HepG2 (cell line): ENCODE results near the gene RAB3IP. TPM values are rescaled to one million over a fixed set of nuclear protein-coding genes. Genes with fewer than 3 reads are reported as not detected.

Experiments
- ATAC-seq: fragments of 200-7000 bp; cut with Tn5 transposase; 3 replicates; pipeline ENCODE4 v1.9.1; 2020; ENCODE audit warnings: mild to moderate bottlenecking, moderate library complexity
- BruUV-seq: library from RNA; stranded (reverse); fragments of 400-500 nt; replicated peaks from 2 replicates; lab custom pipeline; 2021; lab: Mats Ljungman, UMichigan
- CTCF ChIA-PET: fragments of 300-600 bp; formaldehyde crosslinking; extraction: SDS; loops from one replicate; lab custom pipeline; 2021; ENCODE audit warnings: low total read pairs, inconsistent platforms, low intra/inter-chr PET ratio; lab: Yijun Ruan, JAX
- POLR2A ChIA-PET: fragments of 350-600 bp; sonication (Branson Sonifier 250); formaldehyde crosslinking; loops from one replicate; lab custom pipeline; 2020; ENCODE audit warnings: antibody characterized with exemption, inconsistent platforms; lab: Yijun Ruan, JAX
- DNase-seq: peaks from one replicate; pipeline ENCODE4 v3.0.0-alpha.2; 2015; ENCODE audit warnings: low spot score
- FAIRE-seq: peaks from 3 replicates; lab custom pipeline; 2011; peaks lifted over from hg19 to GRCh38; lab: Jason Lieb, UNC
- H2AFZ ChIP-seq: one replicate; pipeline ENCODE4 v1.6.1; 2011; ENCODE audit warnings: low read length, inconsistent platforms
- H3K27ac ChIP-seq: fragments of 300-600 bp; 3 replicates; pipeline ENCODE4 v1.8.0; 2011; ENCODE audit warnings: mixed run types, mild to moderate bottlenecking, mixed read lengths, low read length, inconsistent platforms; ENCODE audit not compliant: insufficient read depth; ENCODE audit errors: extremely low read length
- H3K27me3 ChIP-seq, 2 experiments: fragments of 200-600 bp in 1 of 2; 2 replicates in 1 of 2; 3 replicates in 1 of 2; pipeline versions ENCODE4 v1.6.0 to v1.8.0; 2011; ENCODE audit warnings: low read length in 2 of 2, mild to moderate bottlenecking in 2 of 2, moderate library complexity in 2 of 2, inconsistent platforms in 1 of 2; ENCODE audit not compliant: insufficient read depth in 2 of 2, control insufficient read depth in 1 of 2
- H3K36me3 ChIP-seq, 2 experiments: fragments of 200-600 bp in 1 of 2; replicated peaks in 1 of 2; 2 replicates in 1 of 2; 3 replicates in 1 of 2; pipeline versions ENCODE4 v1.5.1 to v1.8.0; 2011; ENCODE audit warnings: low read length in 2 of 2, inconsistent platforms in 1 of 2; ENCODE audit not compliant: insufficient read depth in 2 of 2, control insufficient read depth in 1 of 2
- H3K4me1 ChIP-seq: 2 replicates; pipeline ENCODE4 v1.5.1; 2012; ENCODE audit warnings: low read length, inconsistent platforms; ENCODE audit not compliant: insufficient read depth
- H3K4me2 ChIP-seq: 2 replicates; pipeline ENCODE4 v1.6.0; 2011; ENCODE audit warnings: low read depth, low read length, inconsistent platforms
- H3K4me3 ChIP-seq, 3 experiments: fragments of 200-600 bp in 1 of 3; sonication (generic), shearing (Covaris generic) in 1 of 3; replicated peaks in 1 of 3; 2 replicates each; pipeline ENCODE4 v1.5.1; 2011 to 2016; ENCODE audit warnings: low read length in 3 of 3, inconsistent platforms in 2 of 3, low read depth in 2 of 3, mild to moderate bottlenecking in 2 of 3, control low read depth in 1 of 3, mixed read lengths in 1 of 3; ENCODE audit not compliant: insufficient read depth in 1 of 3
- H3K79me2 ChIP-seq: one replicate; pipeline ENCODE4 v1.6.1; 2011; ENCODE audit warnings: low read length, inconsistent platforms; ENCODE audit not compliant: insufficient read depth
- H3K9ac ChIP-seq: 2 replicates; pipeline ENCODE4 v1.6.0; 2011; ENCODE audit warnings: mild to moderate bottlenecking, low read depth, low read length, inconsistent platforms; ENCODE audit not compliant: insufficient read depth
- H3K9me3 ChIP-seq: 2 replicates; pipeline ENCODE4 v1.5.1; 2012; ENCODE audit warnings: mild to moderate bottlenecking, low read length
- H4K20me1 ChIP-seq: 2 replicates; pipeline ENCODE4 v1.6.0; 2011; ENCODE audit warnings: inconsistent platforms, mild to moderate bottlenecking, low read length, moderate library complexity; ENCODE audit not compliant: insufficient read depth
- CBX1 ChIP-seq: IDR thresholded peaks from one replicate; pipeline ENCODE4 v1.6.1; 2016; ENCODE audit warnings: antibody characterized with exemption, low read depth
- CCAR2 ChIP-seq: fragments of 200-400 bp; formaldehyde crosslinking; optimal IDR thresholded peaks from 2 replicates; pipeline ENCODE3; 2018; ENCODE audit warnings: low read depth, mild to moderate bottlenecking, low read length, moderate library complexity
- FOXK2 ChIP-seq: fragments of 450-650 bp; IDR thresholded peaks from 2 replicates; pipeline ENCODE4 v1.6.1; 2016
- GATA4 ChIP-seq: sonication (generic); IDR thresholded peaks from 2 replicates; pipeline ENCODE4 v1.6.1; 2016; ENCODE audit warnings: antibody characterized with exemption, low read depth, borderline replicate concordance
- HDAC6 ChIP-seq: fragments of 200-600 bp; sonication (generic); IDR thresholded peaks from 2 replicates; pipeline ENCODE4 v1.7.0; 2017; ENCODE audit warnings: mild to moderate bottlenecking, antibody characterized with exemption, low read length, low read depth
- HOXA7 ChIP-seq: sonication (generic); formaldehyde crosslinking; IDR thresholded peaks from 2 replicates; pipeline ENCODE4 v1.8.1; 2022; ENCODE audit warnings: mild to moderate bottlenecking, missing genetic modification reagents, moderate library complexity
- ISX ChIP-seq: sonication (generic); formaldehyde crosslinking; conservative IDR thresholded peaks from 2 replicates; pipeline ENCODE4 v1.5.0; 2020; ENCODE audit warnings: missing genetic modification reagents
- MTF1 ChIP-seq: sonication (generic); formaldehyde crosslinking; IDR thresholded peaks from 2 replicates; pipeline ENCODE4 v1.5.0; 2020; ENCODE audit warnings: missing genetic modification reagents
- SUZ12 ChIP-seq: fragments of 150-350 bp; IDR thresholded peaks from 2 replicates; pipeline ENCODE4 v1.6.1; 2014; ENCODE audit warnings: low read depth, low read length
- THAP11 ChIP-seq: IDR thresholded peaks from 2 replicates; pipeline ENCODE4 v1.6.1; 2016; ENCODE audit warnings: missing biosample characterization, missing genetic modification reagents
- ZNF776 ChIP-seq: sonication (generic); formaldehyde crosslinking; IDR thresholded peaks from 2 replicates; pipeline ENCODE4 v1.4.0; 2020; ENCODE audit warnings: mild to moderate bottlenecking, missing genetic modification reagents
- WGBS: methylation state at CpG from one replicate; pipeline ENCODE4 v1.1.6; 2017; ENCODE audit warnings: low lambda C conversion rate; 5-methylcytosine and 5-hydroxymethylcytosine counted together
- in situ Hi-C: cut with HindIII; loops from 2 replicates; pipeline ENCODE4 v1.10.0; 2017; ENCODE audit warnings: low pct_unique_long_range_greater_than_20kb; ENCODE audit not compliant: extremely low pct_ligation_motif_present
- intact Hi-C: fragments of 100-400 bp; cut with micrococcal nuclease; formaldehyde crosslinking; loops from one replicate; pipeline ENCODE4 v1.10.0; 2022; ENCODE audit not compliant: unreplicated experiment
- polyA plus RNA-seq, 8 experiments: library from polyadenylated mRNA; depleted of rRNA in 3 of 8; stranded (reverse) in 7 of 8; unstranded in 1 of 8; fragments of >200 nt; fragmentation: Illumina TruSeq in 4 of 8; extraction: Trizol in 4 of 8; gene quantifications; 2 replicates each; pipeline versions ENCODE4 v1.2.1 to v1.2.3, GENCODE V29; 2011 to 2016; ENCODE audit warnings: low read depth in 4 of 8, missing spikeins in 1 of 8, mixed read lengths in 1 of 8; ENCODE audit not compliant: insufficient read depth in 1 of 8
- total RNA-seq, 5 experiments: library from RNA; depleted of rRNA; stranded (reverse); fragments of >200 nt; fragmentation: Illumina TruSeq; extraction: Trizol; gene quantifications; 2 replicates each; pipeline ENCODE4 v1.2.3, GENCODE V29; 2016; ENCODE audit warnings: low read depth in 1 of 5
- TF ChIP-seq, protein P1 (sequence below): IDR thresholded peaks from 2 replicates; pipeline ENCODE4 v1.6.1; 2012; ENCODE audit warnings: inconsistent platforms
- TF ChIP-seq, protein P2 (sequence below): sonication (generic); formaldehyde crosslinking; conservative IDR thresholded peaks from 2 replicates; pipeline ENCODE4 v1.4.0; 2020; ENCODE audit warnings: mild to moderate bottlenecking, missing genetic modification reagents, moderate library complexity
- TF ChIP-seq, protein P3 (sequence below): sonication (generic); formaldehyde crosslinking; IDR thresholded peaks from 2 replicates; pipeline ENCODE4 v1.4.0; 2020; ENCODE audit warnings: missing genetic modification reagents, borderline replicate concordance

RAB3IP gene
- total and polyA plus RNA-seq, 2 of the 13 experiments (the other 11 are each of a cell fraction or from before 2014, with no cell fraction given), result 33.6 to 41.1 TPM

DNA sequence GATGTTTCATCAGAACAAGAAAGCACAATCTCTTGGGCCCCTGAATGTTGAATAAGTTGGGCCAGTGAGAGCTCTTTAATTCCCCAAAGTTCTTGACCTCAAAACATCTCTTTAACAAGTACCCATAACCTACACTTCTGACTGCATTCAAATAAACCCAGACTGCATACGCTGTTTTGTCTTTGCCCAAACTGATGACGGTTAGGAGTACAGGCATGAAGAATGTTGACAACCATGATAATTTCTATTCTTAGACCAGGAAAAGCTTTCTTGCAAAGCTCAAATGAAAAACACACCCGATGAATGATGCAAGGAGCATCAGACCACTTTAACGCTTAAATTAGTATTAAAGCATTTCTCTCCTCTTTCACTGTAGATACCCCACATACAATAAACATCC lies 11.7 kb upstream of the RAB3IP start:
- TF ChIP-seq, protein P1, sequence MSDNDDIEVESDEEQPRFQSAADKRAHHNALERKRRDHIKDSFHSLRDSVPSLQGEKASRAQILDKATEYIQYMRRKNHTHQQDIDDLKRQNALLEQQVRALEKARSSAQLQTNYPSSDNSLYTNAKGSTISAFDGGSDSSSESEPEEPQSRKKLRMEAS, result no peak
- TF ChIP-seq ISX (no peak), CCAR2 (no peak), HDAC6 (no peak), ZNF776 (no peak), SUZ12 (no peak), CBX1 (no peak), HOXA7 (CRISPR knock-in tag) (no peak), GATA4 (no peak), THAP11 (CRISPR knock-in tag) (no peak), MTF1 (no peak), FOXK2 (no peak)
- TF ChIP-seq, protein P2, sequence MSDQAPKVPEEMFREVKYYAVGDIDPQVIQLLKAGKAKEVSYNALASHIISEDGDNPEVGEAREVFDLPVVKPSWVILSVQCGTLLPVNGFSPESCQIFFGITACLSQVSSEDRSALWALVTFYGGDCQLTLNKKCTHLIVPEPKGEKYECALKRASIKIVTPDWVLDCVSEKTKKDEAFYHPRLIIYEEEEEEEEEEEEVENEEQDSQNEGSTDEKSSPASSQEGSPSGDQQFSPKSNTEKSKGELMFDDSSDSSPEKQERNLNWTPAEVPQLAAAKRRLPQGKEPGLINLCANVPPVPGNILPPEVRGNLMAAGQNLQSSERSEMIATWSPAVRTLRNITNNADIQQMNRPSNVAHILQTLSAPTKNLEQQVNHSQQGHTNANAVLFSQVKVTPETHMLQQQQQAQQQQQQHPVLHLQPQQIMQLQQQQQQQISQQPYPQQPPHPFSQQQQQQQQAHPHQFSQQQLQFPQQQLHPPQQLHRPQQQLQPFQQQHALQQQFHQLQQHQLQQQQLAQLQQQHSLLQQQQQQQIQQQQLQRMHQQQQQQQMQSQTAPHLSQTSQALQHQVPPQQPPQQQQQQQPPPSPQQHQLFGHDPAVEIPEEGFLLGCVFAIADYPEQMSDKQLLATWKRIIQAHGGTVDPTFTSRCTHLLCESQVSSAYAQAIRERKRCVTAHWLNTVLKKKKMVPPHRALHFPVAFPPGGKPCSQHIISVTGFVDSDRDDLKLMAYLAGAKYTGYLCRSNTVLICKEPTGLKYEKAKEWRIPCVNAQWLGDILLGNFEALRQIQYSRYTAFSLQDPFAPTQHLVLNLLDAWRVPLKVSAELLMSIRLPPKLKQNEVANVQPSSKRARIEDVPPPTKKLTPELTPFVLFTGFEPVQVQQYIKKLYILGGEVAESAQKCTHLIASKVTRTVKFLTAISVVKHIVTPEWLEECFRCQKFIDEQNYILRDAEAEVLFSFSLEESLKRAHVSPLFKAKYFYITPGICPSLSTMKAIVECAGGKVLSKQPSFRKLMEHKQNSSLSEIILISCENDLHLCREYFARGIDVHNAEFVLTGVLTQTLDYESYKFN, result no peak
- TF ChIP-seq, protein P3, sequence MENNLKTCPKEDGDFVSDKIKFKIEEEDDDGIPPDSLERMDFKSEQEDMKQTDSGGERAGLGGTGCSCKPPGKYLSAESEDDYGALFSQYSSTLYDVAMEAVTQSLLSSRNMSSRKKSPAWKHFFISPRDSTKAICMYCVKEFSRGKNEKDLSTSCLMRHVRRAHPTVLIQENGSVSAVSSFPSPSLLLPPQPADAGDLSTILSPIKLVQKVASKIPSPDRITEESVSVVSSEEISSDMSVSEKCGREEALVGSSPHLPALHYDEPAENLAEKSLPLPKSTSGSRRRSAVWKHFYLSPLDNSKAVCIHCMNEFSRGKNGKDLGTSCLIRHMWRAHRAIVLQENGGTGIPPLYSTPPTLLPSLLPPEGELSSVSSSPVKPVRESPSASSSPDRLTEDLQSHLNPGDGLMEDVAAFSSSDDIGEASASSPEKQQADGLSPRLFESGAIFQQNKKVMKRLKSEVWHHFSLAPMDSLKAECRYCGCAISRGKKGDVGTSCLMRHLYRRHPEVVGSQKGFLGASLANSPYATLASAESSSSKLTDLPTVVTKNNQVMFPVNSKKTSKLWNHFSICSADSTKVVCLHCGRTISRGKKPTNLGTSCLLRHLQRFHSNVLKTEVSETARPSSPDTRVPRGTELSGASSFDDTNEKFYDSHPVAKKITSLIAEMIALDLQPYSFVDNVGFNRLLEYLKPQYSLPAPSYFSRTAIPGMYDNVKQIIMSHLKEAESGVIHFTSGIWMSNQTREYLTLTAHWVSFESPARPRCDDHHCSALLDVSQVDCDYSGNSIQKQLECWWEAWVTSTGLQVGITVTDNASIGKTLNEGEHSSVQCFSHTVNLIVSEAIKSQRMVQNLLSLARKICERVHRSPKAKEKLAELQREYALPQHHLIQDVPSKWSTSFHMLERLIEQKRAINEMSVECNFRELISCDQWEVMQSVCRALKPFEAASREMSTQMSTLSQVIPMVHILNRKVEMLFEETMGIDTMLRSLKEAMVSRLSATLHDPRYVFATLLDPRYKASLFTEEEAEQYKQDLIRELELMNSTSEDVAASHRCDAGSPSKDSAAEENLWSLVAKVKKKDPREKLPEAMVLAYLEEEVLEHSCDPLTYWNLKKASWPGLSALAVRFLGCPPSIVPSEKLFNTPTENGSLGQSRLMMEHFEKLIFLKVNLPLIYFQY (CRISPR knock-in tag), result no peak
- TF ChIP-seq, all 625 proteins: peak for 0
- Histone ChIP-seq H3K4me1 (no peaks in the 10 kb centered on the region), H3K4me2 (no peak overlapping the region), H3K4me3 (no peak overlapping the region), H3K36me3 (no peaks in the 10 kb centered on the region), H3K27ac (no peak overlapping the region), H3K9me3 (no peaks in the 10 kb centered on the region), H3K27me3 (no peaks in the 10 kb centered on the region), H2AFZ (no peak overlapping the region), H4K20me1 (no peaks in the 10 kb centered on the region; the same call in 1 of the 2 replicates), H3K9ac (no peak overlapping the region), H3K79me2 (no peaks in the 10 kb centered on the region)
- 64% methylated on average over 4 of the region's 4 CpGs for WGBS
- BruUV-seq, result no TSS peak
- FAIRE-seq, result no peak
- ChIA-PET CTCF (no interaction called here), POLR2A (no interaction called here)
- no peak for ATAC-seq
- in situ Hi-C loops, result no loop called here
- intact Hi-C loops, result no loop called here
- no peak for DNase-seq
